HG03108 (cell line): ENCODE data around the gene COX19.

Experiments
- ATAC-seq: cut with Tn5 transposase; IDR thresholded peaks from one replicate; pipeline ENCODE4 v1.9.1; 2021; ENCODE audit warnings: moderate library complexity; ENCODE audit not compliant: unreplicated experiment

Gene COX19

GRCh38 chr7:917255-918117 is 57.9 kb downstream of the COX19 start:
- no peak for ATAC-seq

- no peak for ATAC-seq
Measured at GRCh38 chr7:916291-916941, 58.9 kb downstream of the COX19 start.
